ENCODE data around the gene RARB.

DNA sequence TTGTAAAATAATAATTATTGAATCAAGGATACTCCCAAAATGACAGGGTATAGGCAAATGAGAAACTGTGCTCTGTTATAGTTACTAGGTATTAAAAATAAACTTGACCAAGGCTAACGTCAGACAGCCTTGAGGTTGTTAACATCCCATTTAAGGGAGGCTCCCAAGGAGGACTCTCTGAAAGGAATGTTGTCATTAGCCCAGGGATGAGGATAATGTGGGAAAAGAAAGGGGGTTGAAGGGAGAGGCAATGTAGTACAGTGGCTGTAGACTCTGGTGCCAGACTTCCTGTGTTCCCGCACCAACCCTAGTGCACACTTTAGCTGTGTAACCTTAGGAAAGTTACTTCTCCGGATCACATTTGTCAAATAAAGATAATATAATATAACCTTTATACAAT is 47.0 kb upstream of the RARB start:
- TF ChIP-seq POLR2A (IDR thresholded peaks at IDR 0.05) (no peak), EP300 (IDR thresholded peaks at IDR 0.05) (no peak)
- TF ChIP-seq, protein P1, sequence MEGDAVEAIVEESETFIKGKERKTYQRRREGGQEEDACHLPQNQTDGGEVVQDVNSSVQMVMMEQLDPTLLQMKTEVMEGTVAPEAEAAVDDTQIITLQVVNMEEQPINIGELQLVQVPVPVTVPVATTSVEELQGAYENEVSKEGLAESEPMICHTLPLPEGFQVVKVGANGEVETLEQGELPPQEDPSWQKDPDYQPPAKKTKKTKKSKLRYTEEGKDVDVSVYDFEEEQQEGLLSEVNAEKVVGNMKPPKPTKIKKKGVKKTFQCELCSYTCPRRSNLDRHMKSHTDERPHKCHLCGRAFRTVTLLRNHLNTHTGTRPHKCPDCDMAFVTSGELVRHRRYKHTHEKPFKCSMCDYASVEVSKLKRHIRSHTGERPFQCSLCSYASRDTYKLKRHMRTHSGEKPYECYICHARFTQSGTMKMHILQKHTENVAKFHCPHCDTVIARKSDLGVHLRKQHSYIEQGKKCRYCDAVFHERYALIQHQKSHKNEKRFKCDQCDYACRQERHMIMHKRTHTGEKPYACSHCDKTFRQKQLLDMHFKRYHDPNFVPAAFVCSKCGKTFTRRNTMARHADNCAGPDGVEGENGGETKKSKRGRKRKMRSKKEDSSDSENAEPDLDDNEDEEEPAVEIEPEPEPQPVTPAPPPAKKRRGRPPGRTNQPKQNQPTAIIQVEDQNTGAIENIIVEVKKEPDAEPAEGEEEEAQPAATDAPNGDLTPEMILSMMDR (IDR thresholded peaks at IDR 0.05) = no peak
